Measurements from ENCODE around the gene PLPPR3.

The PLPPR3 gene

DNA sequence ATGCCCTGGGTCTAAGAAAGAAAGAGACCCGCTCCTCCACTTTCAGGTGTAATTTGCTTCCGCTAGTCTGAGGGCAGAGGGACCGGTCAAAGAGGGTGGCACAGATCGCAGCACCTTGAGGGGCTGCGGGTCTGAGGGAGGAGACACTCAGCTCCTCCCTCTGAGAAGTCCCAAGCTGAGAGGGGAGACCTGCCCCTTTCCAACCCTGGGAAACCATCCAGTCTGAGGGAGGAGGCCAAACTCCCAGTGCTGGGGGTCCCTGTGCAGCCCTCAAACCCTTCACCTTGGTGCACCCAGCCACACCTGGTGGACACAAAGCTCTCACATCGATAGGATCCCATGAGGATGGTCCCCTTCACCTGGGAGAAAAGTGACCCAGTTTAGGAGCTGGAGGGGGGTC, 57.9 kb downstream of the PLPPR3 start:
- TF ChIP-seq ZNF8 (CRISPR knock-in tag; IDR thresholded peaks at IDR 0.05) (no peak), ZNF565 (CRISPR knock-in tag; conservative IDR thresholded peaks at IDR 0.05; ENCODE audit: low read depth) (no peak), PPARA (CRISPR knock-in tag; IDR thresholded peaks at IDR 0.05; ENCODE audit: borderline replicate concordance) (no peak), GLIS3 (CRISPR knock-in tag; IDR thresholded peaks at IDR 0.05) (no peak), ZFP30 (CRISPR knock-in tag; IDR thresholded peaks at IDR 0.05) (no peak), ZC3H10 (CRISPR knock-in tag; IDR thresholded peaks at IDR 0.05) (no peak), RARB (CRISPR knock-in tag; IDR thresholded peaks at IDR 0.05) (no peak), CSDC2 (CRISPR knock-in tag; IDR thresholded peaks at IDR 0.05) (no peak), ZFP3 (CRISPR knock-in tag; IDR thresholded peaks at IDR 0.05) (no peak), ESRRG (CRISPR knock-in tag; IDR thresholded peaks at IDR 0.05) (no peak), TCF4 (CRISPR knock-in tag; IDR thresholded peaks at IDR 0.05; ENCODE audit: borderline replicate concordance) (no peak), ARNTL (CRISPR knock-in tag; IDR thresholded peaks at IDR 0.05; ENCODE audit: borderline replicate concordance, low read depth) (no peak), ISL1 (CRISPR knock-in tag; IDR thresholded peaks at IDR 0.05) (no peak), BACH2 (CRISPR knock-in tag; IDR thresholded peaks at IDR 0.05; ENCODE audit: borderline replicate concordance) (no peak)
- TF ChIP-seq, protein P1, sequence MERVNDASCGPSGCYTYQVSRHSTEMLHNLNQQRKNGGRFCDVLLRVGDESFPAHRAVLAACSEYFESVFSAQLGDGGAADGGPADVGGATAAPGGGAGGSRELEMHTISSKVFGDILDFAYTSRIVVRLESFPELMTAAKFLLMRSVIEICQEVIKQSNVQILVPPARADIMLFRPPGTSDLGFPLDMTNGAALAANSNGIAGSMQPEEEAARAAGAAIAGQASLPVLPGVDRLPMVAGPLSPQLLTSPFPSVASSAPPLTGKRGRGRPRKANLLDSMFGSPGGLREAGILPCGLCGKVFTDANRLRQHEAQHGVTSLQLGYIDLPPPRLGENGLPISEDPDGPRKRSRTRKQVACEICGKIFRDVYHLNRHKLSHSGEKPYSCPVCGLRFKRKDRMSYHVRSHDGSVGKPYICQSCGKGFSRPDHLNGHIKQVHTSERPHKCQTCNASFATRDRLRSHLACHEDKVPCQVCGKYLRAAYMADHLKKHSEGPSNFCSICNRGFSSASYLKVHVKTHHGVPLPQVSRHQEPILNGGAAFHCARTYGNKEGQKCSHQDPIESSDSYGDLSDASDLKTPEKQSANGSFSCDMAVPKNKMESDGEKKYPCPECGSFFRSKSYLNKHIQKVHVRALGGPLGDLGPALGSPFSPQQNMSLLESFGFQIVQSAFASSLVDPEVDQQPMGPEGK (CRISPR knock-in tag; IDR thresholded peaks at IDR 0.05; ENCODE audit: borderline replicate concordance), result no peak
- TF ChIP-seq, protein P2, sequence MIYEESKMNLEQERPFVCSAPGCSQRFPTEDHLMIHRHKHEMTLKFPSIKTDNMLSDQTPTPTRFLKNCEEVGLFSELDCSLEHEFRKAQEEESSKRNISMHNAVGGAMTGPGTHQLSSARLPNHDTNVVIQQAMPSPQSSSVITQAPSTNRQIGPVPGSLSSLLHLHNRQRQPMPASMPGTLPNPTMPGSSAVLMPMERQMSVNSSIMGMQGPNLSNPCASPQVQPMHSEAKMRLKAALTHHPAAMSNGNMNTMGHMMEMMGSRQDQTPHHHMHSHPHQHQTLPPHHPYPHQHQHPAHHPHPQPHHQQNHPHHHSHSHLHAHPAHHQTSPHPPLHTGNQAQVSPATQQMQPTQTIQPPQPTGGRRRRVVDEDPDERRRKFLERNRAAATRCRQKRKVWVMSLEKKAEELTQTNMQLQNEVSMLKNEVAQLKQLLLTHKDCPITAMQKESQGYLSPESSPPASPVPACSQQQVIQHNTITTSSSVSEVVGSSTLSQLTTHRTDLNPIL (CRISPR knock-in tag; IDR thresholded peaks at IDR 0.05; ENCODE audit: low read depth), result no peak
- TF ChIP-seq, protein P3, sequence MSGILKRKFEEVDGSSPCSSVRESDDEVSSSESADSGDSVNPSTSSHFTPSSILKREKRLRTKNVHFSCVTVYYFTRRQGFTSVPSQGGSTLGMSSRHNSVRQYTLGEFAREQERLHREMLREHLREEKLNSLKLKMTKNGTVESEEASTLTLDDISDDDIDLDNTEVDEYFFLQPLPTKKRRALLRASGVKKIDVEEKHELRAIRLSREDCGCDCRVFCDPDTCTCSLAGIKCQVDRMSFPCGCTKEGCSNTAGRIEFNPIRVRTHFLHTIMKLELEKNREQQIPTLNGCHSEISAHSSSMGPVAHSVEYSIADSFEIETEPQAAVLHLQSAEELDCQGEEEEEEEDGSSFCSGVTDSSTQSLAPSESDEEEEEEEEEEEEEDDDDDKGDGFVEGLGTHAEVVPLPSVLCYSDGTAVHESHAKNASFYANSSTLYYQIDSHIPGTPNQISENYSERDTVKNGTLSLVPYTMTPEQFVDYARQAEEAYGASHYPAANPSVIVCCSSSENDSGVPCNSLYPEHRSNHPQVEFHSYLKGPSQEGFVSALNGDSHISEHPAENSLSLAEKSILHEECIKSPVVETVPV (CRISPR knock-in tag; IDR thresholded peaks at IDR 0.05), result no peak
- ATAC-seq, result no peak

DNA sequence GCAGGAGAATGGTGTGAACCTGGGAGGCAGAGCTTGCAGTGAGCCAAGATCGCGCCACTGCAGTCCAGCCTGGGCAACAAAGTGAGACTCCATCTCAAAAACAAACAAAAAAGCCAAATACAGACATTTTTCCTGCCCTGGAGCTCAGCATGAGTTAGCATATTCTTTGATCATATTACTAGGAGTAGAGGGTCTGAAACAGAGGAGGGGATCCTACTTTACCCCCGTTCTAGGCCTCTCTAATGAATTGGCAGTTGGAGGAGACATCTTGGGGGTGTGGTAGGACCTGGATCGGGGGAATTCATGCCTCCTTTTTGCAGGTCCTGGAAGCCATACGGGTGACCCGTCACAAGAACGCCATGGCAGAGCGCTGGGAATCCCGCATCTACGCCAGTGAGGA, 58.6 kb downstream of the PLPPR3 start:
- TF ChIP-seq BACH2 (CRISPR knock-in tag; IDR thresholded peaks at IDR 0.05; ENCODE audit: borderline replicate concordance) (no peak), ARNTL (CRISPR knock-in tag; IDR thresholded peaks at IDR 0.05; ENCODE audit: borderline replicate concordance, low read depth) (no peak), ZNF70 (CRISPR knock-in tag; IDR thresholded peaks at IDR 0.05) (peak; percentile 98)
- no peak for ATAC-seq

Data from SK-N-SH treated with all-trans-retinoic acid at 6 μM for 48 hours (cell line).